GM23338 (cell line): Measurements from ENCODE around the gene GNL2. TPM values are rescaled to one million over a fixed set of nuclear protein-coding genes. Genes with fewer than 3 reads are reported as not detected.

Source experiments
- ATAC-seq: fragments of 200-7000 bp; cut with Tn5 transposase; 3 replicates; pipeline ENCODE4 v1.9.1; 2020
- DNase-seq: peaks from one replicate; pipeline ENCODE4 v3.0.0-alpha.2; 2015; ENCODE audit warnings: low spot score
- H2AFZ ChIP-seq: fragments of 200-600 bp; sonication (generic); 2 replicates; pipeline ENCODE4 v1.8.0; 2016; ENCODE audit warnings: antibody characterized with exemption, mild to moderate bottlenecking, moderate library complexity
- H3F3A ChIP-seq: fragments of 200-600 bp; sonication (generic); replicated peaks from 2 replicates; pipeline ENCODE4 v1.8.0; 2017; ENCODE audit warnings: antibody characterized with exemption, mixed run types, low read depth
- H3K27ac ChIP-seq: fragments of 200-600 bp; sonication (generic); 2 replicates; pipeline ENCODE4 v1.6.1; 2016; ENCODE audit warnings: low read depth
- H3K27me3 ChIP-seq: fragments of 200-600 bp; sonication (generic); 2 replicates; pipeline ENCODE4 v1.8.0; 2016; ENCODE audit warnings: mild to moderate bottlenecking, mixed run types, moderate library complexity; ENCODE audit not compliant: insufficient read depth
- H3K36me3 ChIP-seq: fragments of 200-600 bp; sonication (generic); 2 replicates; pipeline ENCODE4 v1.8.0; 2016; ENCODE audit warnings: mild to moderate bottlenecking; ENCODE audit not compliant: insufficient read depth
- H3K4me1 ChIP-seq: fragments of 200-600 bp; sonication (generic); 2 replicates; pipeline ENCODE4 v1.8.0; 2016; ENCODE audit warnings: mild to moderate bottlenecking, moderate library complexity; ENCODE audit not compliant: insufficient read depth
- H3K4me2 ChIP-seq: fragments of 200-600 bp; sonication (generic); 2 replicates; pipeline ENCODE4 v1.7.1; 2017; ENCODE audit warnings: mixed run types
- H3K4me3 ChIP-seq: fragments of 200-600 bp; sonication (generic); 2 replicates; pipeline ENCODE4 v1.6.1; 2016; ENCODE audit warnings: mixed run types
- H3K79me2 ChIP-seq: fragments of 200-600 bp; sonication (generic); replicated peaks from 2 replicates; pipeline ENCODE4 v1.8.0; 2017; ENCODE audit warnings: mild to moderate bottlenecking; ENCODE audit not compliant: insufficient read depth
- H3K9me2 ChIP-seq: fragments of 200-600 bp; sonication (generic); 2 replicates; pipeline ENCODE4 v1.8.0; 2017; ENCODE audit not compliant: insufficient read depth
- H4K20me1 ChIP-seq: fragments of 200-600 bp; sonication (generic); replicated peaks from 2 replicates; pipeline ENCODE4 v1.8.0; 2017; ENCODE audit warnings: mild to moderate bottlenecking; ENCODE audit not compliant: insufficient read depth
- H3K27ac Mint-ChIP-seq: 2 replicates; pipeline ENCODE4 v1.8.0; 2020; ENCODE audit warnings: inconsistent platforms, mild to moderate bottlenecking, moderate library complexity, mixed read lengths
- H3K27me3 Mint-ChIP-seq: 3 replicates; pipeline ENCODE4 v1.8.0; 2022; ENCODE audit warnings: low read depth, mild to moderate bottlenecking, moderate library complexity, mixed read lengths, inconsistent platforms; ENCODE audit not compliant: insufficient read depth, poor library complexity
- H3K36me3 Mint-ChIP-seq: 3 replicates; pipeline ENCODE4 v1.8.0; 2021; ENCODE audit warnings: low read depth, mild to moderate bottlenecking, inconsistent platforms, moderate library complexity, mixed read lengths
- H3K4me1 Mint-ChIP-seq: 3 replicates; pipeline ENCODE4 v1.8.0; 2020; ENCODE audit warnings: mild to moderate bottlenecking, inconsistent platforms, mixed read lengths
- H3K4me3 Mint-ChIP-seq: 3 replicates; pipeline ENCODE4 v1.8.0; 2021; ENCODE audit warnings: moderate library complexity, mild to moderate bottlenecking, inconsistent platforms, mixed read lengths
- H3K9me3 Mint-ChIP-seq: 3 replicates; pipeline ENCODE4 v1.8.0; 2020; ENCODE audit warnings: moderate library complexity, mild to moderate bottlenecking, inconsistent platforms, mixed read lengths
- CREB1 ChIP-seq: fragments of 250-450 bp; sonication (Bioruptor Pico); IDR thresholded peaks from 2 replicates; pipeline ENCODE4 v1.5.0; 2020; ENCODE audit warnings: low read depth, mild to moderate bottlenecking, moderate library complexity
- POLR2AphosphoS5 ChIP-seq: IDR thresholded peaks from 2 replicates; pipeline ENCODE4 v1.6.1; 2016; ENCODE audit warnings: antibody characterized with exemption, low read depth
- STAT1 ChIP-seq: IDR thresholded peaks from one replicate; pipeline ENCODE4 v1.6.1; 2016; ENCODE audit warnings: antibody characterized with exemption; ENCODE audit not compliant: unreplicated experiment
- long read RNA-seq: library from polyadenylated mRNA; unstranded; transcript quantifications from one replicate; pipeline ENCODE4 v2.0.0, GENCODE V29; 2020; ENCODE audit not compliant: unreplicated experiment
- polyA plus RNA-seq: library from polyadenylated mRNA; unstranded; fragments of >200 nt; fragmentation: Nextera tagmentation; extraction: Ambion mirVana; gene quantifications from 2 replicates; pipeline ENCODE4 v1.2.1, GENCODE V29; 2016
- total RNA-seq: library from RNA; depleted of rRNA; stranded (reverse); fragments of >200 nt; shearing (Covaris generic); gene quantifications from 2 replicates; pipeline ENCODE4 v1.2.3, GENCODE V29; 2014; rRNA removed
- TF ChIP-seq, protein P1 (sequence below): IDR thresholded peaks from one replicate; pipeline ENCODE4 v1.6.1; 2018; ENCODE audit warnings: antibody characterized with exemption; ENCODE audit not compliant: unreplicated experiment
- TF ChIP-seq, protein P2 (sequence below): IDR thresholded peaks from 2 replicates; pipeline ENCODE4 v1.6.1; 2016; ENCODE audit warnings: antibody characterized with exemption

The GNL2 gene
- total RNA-seq (66.1 and 78.4 TPM in 2 replicates), polyA plus RNA-seq (105 and 121 TPM in 2 replicates)
- long read RNA-seq, transcript GNL2-201 (16 exons, 2,334 nt) = major isoform, 32 of 51 reads
- long read RNA-seq, partial matches to known transcripts = 15 of 51 reads
- long read RNA-seq, other reads (novel, unspliced or antisense) = 3 of 51 reads

DNA sequence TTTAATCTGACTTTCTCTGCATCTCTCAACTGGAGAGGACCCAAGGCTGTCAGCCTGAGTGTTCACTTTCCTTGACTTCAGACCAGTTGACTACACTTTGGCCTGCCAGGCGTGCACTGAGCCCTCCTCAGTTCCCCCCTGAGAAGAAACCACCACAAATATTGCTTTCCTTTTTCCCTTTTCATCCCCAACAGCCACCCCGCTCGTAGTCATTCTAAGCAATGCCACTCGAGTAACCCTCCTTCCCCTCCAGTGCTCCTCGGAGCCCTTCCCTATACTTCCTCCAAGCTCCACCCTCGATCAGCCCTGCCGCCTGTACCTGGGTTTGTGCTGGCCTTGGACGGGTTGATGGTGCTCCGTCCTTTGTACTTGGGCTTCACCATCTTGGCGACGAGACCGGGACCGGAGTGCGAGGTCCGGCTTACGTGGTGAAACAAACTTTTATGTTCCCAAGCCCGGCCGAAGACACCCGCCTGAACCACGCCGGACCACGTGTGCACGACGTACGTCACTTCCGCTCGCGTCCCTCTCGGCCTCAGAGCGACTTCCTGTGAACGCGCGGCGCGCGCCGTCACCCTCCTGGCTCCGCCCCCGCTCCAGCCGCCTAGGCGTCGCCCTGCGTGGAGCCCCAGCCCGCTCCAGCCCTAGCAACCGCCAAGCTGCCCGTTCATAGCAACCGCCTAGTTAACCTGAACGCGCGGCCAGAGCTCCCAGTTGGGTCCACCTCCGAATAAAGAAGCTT is at the start of gene GNL2:
TSS of gene GNL2 (minus strand) at position 498 of the 742 bp plus-strand sequence. CDS start at position 383, 115 bp downstream.
- Histone ChIP-seq H2AFZ (peak within 1 kb of the TSS; percentile 78; the same call in 1 of the 2 replicates), H3K4me2 (peak within 1 kb of the TSS; percentile 87), H3K79me2 (peaks cover 46% of the 10 kb centered on the region), H3K27me3 (no peaks in the 10 kb centered on the region; the same call in 1 of the 2 replicates), H3K9me2 (no peaks in the 10 kb centered on the region), H3K4me1 (peaks cover 6% of the 10 kb centered on the region), H3F3A (no peaks in the 10 kb centered on the region), H3K36me3 (peaks cover 28% of the 10 kb centered on the region), H4K20me1 (peaks cover 40% of the 10 kb centered on the region), H3K4me3 (peak within 1 kb of the TSS; percentile 74), H3K27ac (0 out of 2 replicates have a peak within 1 kb of the TSS, but pooled peaks have one; percentile 20)
- peaks cover 3% of the 10 kb centered on the region; the same call in 1 of the 3 replicates for H3K4me1 Mint-ChIP-seq
- ATAC-seq = peak; percentile 99
- TF ChIP-seq POLR2AphosphoS5 = peak; percentile 94
- TF ChIP-seq, protein P1, sequence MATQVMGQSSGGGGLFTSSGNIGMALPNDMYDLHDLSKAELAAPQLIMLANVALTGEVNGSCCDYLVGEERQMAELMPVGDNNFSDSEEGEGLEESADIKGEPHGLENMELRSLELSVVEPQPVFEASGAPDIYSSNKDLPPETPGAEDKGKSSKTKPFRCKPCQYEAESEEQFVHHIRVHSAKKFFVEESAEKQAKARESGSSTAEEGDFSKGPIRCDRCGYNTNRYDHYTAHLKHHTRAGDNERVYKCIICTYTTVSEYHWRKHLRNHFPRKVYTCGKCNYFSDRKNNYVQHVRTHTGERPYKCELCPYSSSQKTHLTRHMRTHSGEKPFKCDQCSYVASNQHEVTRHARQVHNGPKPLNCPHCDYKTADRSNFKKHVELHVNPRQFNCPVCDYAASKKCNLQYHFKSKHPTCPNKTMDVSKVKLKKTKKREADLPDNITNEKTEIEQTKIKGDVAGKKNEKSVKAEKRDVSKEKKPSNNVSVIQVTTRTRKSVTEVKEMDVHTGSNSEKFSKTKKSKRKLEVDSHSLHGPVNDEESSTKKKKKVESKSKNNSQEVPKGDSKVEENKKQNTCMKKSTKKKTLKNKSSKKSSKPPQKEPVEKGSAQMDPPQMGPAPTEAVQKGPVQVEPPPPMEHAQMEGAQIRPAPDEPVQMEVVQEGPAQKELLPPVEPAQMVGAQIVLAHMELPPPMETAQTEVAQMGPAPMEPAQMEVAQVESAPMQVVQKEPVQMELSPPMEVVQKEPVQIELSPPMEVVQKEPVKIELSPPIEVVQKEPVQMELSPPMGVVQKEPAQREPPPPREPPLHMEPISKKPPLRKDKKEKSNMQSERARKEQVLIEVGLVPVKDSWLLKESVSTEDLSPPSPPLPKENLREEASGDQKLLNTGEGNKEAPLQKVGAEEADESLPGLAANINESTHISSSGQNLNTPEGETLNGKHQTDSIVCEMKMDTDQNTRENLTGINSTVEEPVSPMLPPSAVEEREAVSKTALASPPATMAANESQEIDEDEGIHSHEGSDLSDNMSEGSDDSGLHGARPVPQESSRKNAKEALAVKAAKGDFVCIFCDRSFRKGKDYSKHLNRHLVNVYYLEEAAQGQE = no peak
- TF ChIP-seq CREB1 = peak; percentile 93
- TF ChIP-seq STAT1 = no peak
- TF ChIP-seq, protein P2, sequence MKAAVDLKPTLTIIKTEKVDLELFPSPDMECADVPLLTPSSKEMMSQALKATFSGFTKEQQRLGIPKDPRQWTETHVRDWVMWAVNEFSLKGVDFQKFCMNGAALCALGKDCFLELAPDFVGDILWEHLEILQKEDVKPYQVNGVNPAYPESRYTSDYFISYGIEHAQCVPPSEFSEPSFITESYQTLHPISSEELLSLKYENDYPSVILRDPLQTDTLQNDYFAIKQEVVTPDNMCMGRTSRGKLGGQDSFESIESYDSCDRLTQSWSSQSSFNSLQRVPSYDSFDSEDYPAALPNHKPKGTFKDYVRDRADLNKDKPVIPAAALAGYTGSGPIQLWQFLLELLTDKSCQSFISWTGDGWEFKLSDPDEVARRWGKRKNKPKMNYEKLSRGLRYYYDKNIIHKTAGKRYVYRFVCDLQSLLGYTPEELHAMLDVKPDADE = peak; percentile 81
- peaks cover 29% of the 10 kb centered on the region for H3K36me3 Mint-ChIP-seq
- H3K9me3 Mint-ChIP-seq = no peaks in the 10 kb centered on the region
- H3K27ac Mint-ChIP-seq = peak within 1 kb of the TSS; percentile 100
- H3K27me3 Mint-ChIP-seq = no peaks in the 10 kb centered on the region
- DNase-seq = peak; percentile 99
- peak within 1 kb of the TSS; percentile 100 for H3K4me3 Mint-ChIP-seq

DNA sequence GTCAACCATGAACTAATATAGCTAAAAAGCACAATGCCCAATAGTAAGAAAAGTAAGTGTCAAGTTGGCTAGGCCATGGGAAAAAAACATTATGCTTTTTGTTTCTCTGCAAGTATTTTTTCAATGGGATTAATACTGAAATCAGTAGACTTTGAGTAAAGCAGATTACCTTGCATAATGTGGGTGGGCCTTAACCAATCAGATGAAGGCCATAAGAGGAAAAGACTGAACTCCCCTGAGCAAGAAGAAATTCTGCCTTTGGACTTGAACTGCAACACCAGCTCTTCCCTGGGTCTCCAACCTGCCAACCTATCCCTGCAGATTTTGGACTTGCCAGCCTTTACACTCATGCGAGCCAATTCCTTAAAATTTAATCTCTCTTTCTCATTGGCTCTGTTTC is 45.3 kb upstream of the GNL2 start:
- Histone ChIP-seq H3K4me2 (no peak overlapping the region), H3K27ac (no peak overlapping the region), H4K20me1 (no peaks in the 10 kb centered on the region), H3K27me3 (peaks cover 76% of the 10 kb centered on the region), H3F3A (no peaks in the 10 kb centered on the region), H3K36me3 (no peaks in the 10 kb centered on the region), H3K4me1 (no peaks in the 10 kb centered on the region), H2AFZ (no peak overlapping the region), H3K9me2 (0 out of 2 replicates have a peak, but pooled peaks cover 3% of the 10 kb centered on the region), H3K79me2 (no peaks in the 10 kb centered on the region), H3K4me3 (no peak overlapping the region)
- Mint-ChIP-seq H3K9me3 (no peaks in the 10 kb centered on the region), H3K27me3 (peaks cover 30% of the 10 kb centered on the region), H3K4me1 (no peaks in the 10 kb centered on the region), H3K27ac (no peak overlapping the region), H3K4me3 (no peak overlapping the region), H3K36me3 (no peaks in the 10 kb centered on the region)
- TF ChIP-seq POLR2AphosphoS5 (no peak), CREB1 (no peak)
- no peak for DNase-seq
- no peak for ATAC-seq
